GM10847 (cell line): ENCODE measurements around the gene ZNF277.

Experiments used
- POLR2A ChIP-seq: IDR thresholded peaks from 2 replicates; pipeline ENCODE4 v1.6.1; 2011; ENCODE audit not compliant: insufficient read length; ENCODE audit errors: extremely low read depth

The ZNF277 gene

GRCh38 chr7:112280267-112280666 is 73.8 kb downstream of the ZNF277 start:
- TF ChIP-seq POLR2A, result no peak

GRCh38 chr7:112282476-112283188 is 76.1 kb downstream of the ZNF277 start:
- TF ChIP-seq POLR2A, result no peak

- no peak for TF ChIP-seq POLR2A
Observed at GRCh38 chr7:112283382-112283910, 77.0 kb downstream of the ZNF277 start.

GRCh38 chr7:112286250-112287086 is 80.0 kb downstream of the ZNF277 start:
- no peak for TF ChIP-seq POLR2A

GRCh38 chr7:112288301-112288700 is 81.8 kb downstream of the ZNF277 start:
- TF ChIP-seq POLR2A, result no peak

- no peak for TF ChIP-seq POLR2A
Observed at GRCh38 chr7:112290065-112290464, 83.6 kb downstream of the ZNF277 start.

- TF ChIP-seq POLR2A, result no peak
Observed at GRCh38 chr7:112292162-112292561, 85.7 kb downstream of the ZNF277 start.

- no peak for TF ChIP-seq POLR2A
Observed at GRCh38 chr7:112293416-112293815, 86.9 kb downstream of the ZNF277 start.

GRCh38 chr7:112296432-112296831 is 89.9 kb downstream of the ZNF277 start:
- TF ChIP-seq POLR2A, result no peak

GRCh38 chr7:112297681-112298080 is 91.2 kb downstream of the ZNF277 start:
- no peak for TF ChIP-seq POLR2A

GRCh38 chr7:112298543-112299100 is 92.1 kb downstream of the ZNF277 start:
- no peak for TF ChIP-seq POLR2A

GRCh38 chr7:112300072-112300471 is 93.6 kb downstream of the ZNF277 start:
- no peak for TF ChIP-seq POLR2A

- TF ChIP-seq POLR2A, result no peak
Observed at GRCh38 chr7:112300831-112301407, 94.4 kb downstream of the ZNF277 start.

GRCh38 chr7:112302566-112302965 is 96.1 kb downstream of the ZNF277 start:
- TF ChIP-seq POLR2A, result no peak

- TF ChIP-seq POLR2A, result no peak
Observed at GRCh38 chr7:112306903-112307302, 100.4 kb downstream of the ZNF277 start.
